SU-DHL-6 (cell line): Measurements from ENCODE around the gene PDLIM7.

Experiments used
- H2AFZ ChIP-seq: fragments of 200-600 bp; sonication (generic); 2 replicates; pipeline ENCODE4 v1.6.1; 2014; ENCODE audit warnings: low read depth, mild to moderate bottlenecking, moderate library complexity, mixed read lengths, antibody characterized with exemption, low read length; ENCODE audit not compliant: severe bottlenecking
- H3F3A ChIP-seq: fragments of 200-600 bp; shearing (Covaris generic); 2 replicates; pipeline ENCODE4 v1.6.0; 2016; ENCODE audit warnings: antibody characterized with exemption, mild to moderate bottlenecking; ENCODE audit not compliant: insufficient read depth
- H3K27ac ChIP-seq: fragments of 200-600 bp; sonication (generic); 2 replicates; pipeline ENCODE4 v1.5.1; 2016; ENCODE audit warnings: low read depth, mild to moderate bottlenecking, low read length, moderate library complexity, mixed read lengths
- H3K27me3 ChIP-seq: fragments of 200-600 bp; sonication (generic), shearing (Covaris generic); 2 replicates; pipeline ENCODE4 v1.6.0; 2014; ENCODE audit warnings: mild to moderate bottlenecking, low read length
- H3K36me3 ChIP-seq: fragments of 200-600 bp; sonication (generic); 2 replicates; pipeline ENCODE4 v1.6.1; 2014; ENCODE audit warnings: mild to moderate bottlenecking, low read length, mixed read lengths
- H3K4me2 ChIP-seq: fragments of 300-600, 200-600 bp; shearing (Covaris generic), sonication (generic); 2 replicates; pipeline ENCODE4 v1.6.0; 2014; ENCODE audit warnings: low read length, low read depth, mild to moderate bottlenecking; ENCODE audit not compliant: poor library complexity, severe bottlenecking
- H3K4me3 ChIP-seq: fragments of 200-600 bp; sonication (generic); 2 replicates; pipeline ENCODE4 v1.5.1; 2014; ENCODE audit warnings: antibody characterized with exemption, low read length, mild to moderate bottlenecking, mixed read lengths; ENCODE audit not compliant: insufficient read depth, poor library complexity, severe bottlenecking
- H3K79me2 ChIP-seq: fragments of 200-600 bp; sonication (generic); 2 replicates; pipeline ENCODE4 v1.6.1; 2014; ENCODE audit warnings: mild to moderate bottlenecking, low read length, moderate library complexity; ENCODE audit not compliant: insufficient read depth
- H3K9ac ChIP-seq: fragments of 200-600 bp; sonication (generic); 2 replicates; pipeline ENCODE4 v1.7.0; 2014; ENCODE audit warnings: mild to moderate bottlenecking, low read length
- H3K9me2 ChIP-seq: fragments of 200-600 bp; sonication (generic); replicated peaks from 2 replicates; pipeline ENCODE4 v1.6.1; 2014; ENCODE audit warnings: low read length; ENCODE audit not compliant: insufficient read depth
- H3K9me3 ChIP-seq: fragments of 200-600 bp; sonication (generic); 2 replicates; pipeline ENCODE4 v1.6.1; 2014; ENCODE audit warnings: low read length, mixed read lengths; ENCODE audit not compliant: insufficient read depth
- H4K20me1 ChIP-seq: fragments of 200-600 bp; sonication (generic); 2 replicates; pipeline ENCODE4 v1.6.1; 2014; ENCODE audit warnings: low read depth, mild to moderate bottlenecking, antibody characterized with exemption, low read length, moderate library complexity, mixed read lengths
- EZH2phosphoT487 ChIP-seq: fragments of 200-600 bp; sonication (generic), shearing (Covaris generic); conservative IDR thresholded peaks from 2 replicates; pipeline ENCODE4 v1.6.1; 2018; ENCODE audit warnings: mild to moderate bottlenecking, antibody characterized with exemption, low read length, moderate library complexity, mixed read lengths
- TF ChIP-seq, protein P1 (sequence below): fragments of 200-600 bp; sonication (generic); IDR thresholded peaks from one replicate; pipeline ENCODE4 v1.5.1; 2017; ENCODE audit warnings: antibody characterized with exemption, mild to moderate bottlenecking, low read length, moderate library complexity; ENCODE audit not compliant: insufficient read depth, poor library complexity, severe bottlenecking

Gene PDLIM7

GRCh38 chr5:177477701-177478477 lies 19.5 kb downstream of the PDLIM7 start:
- Histone ChIP-seq H3K4me3 (no peak overlapping the region), H3F3A (no peaks in the 10 kb centered on the region; the same call in 1 of the 2 replicates), H3K27ac (no peak overlapping the region), H4K20me1 (no peaks in the 10 kb centered on the region), H3K4me2 (no peak overlapping the region), H2AFZ (no peak overlapping the region), H3K36me3 (no peaks in the 10 kb centered on the region), H3K27me3 (no peaks in the 10 kb centered on the region), H3K9me3 (no peaks in the 10 kb centered on the region), H3K9ac (no peak overlapping the region), H3K9me2 (no peaks in the 10 kb centered on the region), H3K79me2 (no peaks in the 10 kb centered on the region)
- TF ChIP-seq, protein P1, sequence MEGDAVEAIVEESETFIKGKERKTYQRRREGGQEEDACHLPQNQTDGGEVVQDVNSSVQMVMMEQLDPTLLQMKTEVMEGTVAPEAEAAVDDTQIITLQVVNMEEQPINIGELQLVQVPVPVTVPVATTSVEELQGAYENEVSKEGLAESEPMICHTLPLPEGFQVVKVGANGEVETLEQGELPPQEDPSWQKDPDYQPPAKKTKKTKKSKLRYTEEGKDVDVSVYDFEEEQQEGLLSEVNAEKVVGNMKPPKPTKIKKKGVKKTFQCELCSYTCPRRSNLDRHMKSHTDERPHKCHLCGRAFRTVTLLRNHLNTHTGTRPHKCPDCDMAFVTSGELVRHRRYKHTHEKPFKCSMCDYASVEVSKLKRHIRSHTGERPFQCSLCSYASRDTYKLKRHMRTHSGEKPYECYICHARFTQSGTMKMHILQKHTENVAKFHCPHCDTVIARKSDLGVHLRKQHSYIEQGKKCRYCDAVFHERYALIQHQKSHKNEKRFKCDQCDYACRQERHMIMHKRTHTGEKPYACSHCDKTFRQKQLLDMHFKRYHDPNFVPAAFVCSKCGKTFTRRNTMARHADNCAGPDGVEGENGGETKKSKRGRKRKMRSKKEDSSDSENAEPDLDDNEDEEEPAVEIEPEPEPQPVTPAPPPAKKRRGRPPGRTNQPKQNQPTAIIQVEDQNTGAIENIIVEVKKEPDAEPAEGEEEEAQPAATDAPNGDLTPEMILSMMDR = no peak
- no peak for TF ChIP-seq EZH2phosphoT487

- Histone ChIP-seq H3K9me2 (no peaks in the 10 kb centered on the region), H3K27ac (no peak overlapping the region), H4K20me1 (no peaks in the 10 kb centered on the region), H3K27me3 (no peaks in the 10 kb centered on the region), H3K4me2 (no peak overlapping the region), H3K36me3 (no peaks in the 10 kb centered on the region), H3K79me2 (peaks cover 9% of the 10 kb centered on the region; the same call in 1 of the 2 replicates), H3K9ac (no peak overlapping the region), H3K4me3 (no peak overlapping the region), H2AFZ (no peak overlapping the region), H3K9me3 (no peaks in the 10 kb centered on the region), H3F3A (no peaks in the 10 kb centered on the region; the same call in 1 of the 2 replicates)
- TF ChIP-seq EZH2phosphoT487 = no peak
- TF ChIP-seq, protein P1 = no peak
Observed at GRCh38 chr5:177476531-177477233, 20.7 kb downstream of the PDLIM7 start.

GRCh38 chr5:177475563-177476427 lies 21.6 kb downstream of the PDLIM7 start:
- Histone ChIP-seq H3K79me2 (peaks cover 9% of the 10 kb centered on the region; the same call in 1 of the 2 replicates), H3K9ac (no peak overlapping the region)

More at GRCh38 chr5:177475563-177476427, 21.6 kb downstream of the PDLIM7 start:
- Histone ChIP-seq H3K27ac (no peak overlapping the region), H4K20me1 (no peaks in the 10 kb centered on the region), H3K9me2 (no peaks in the 10 kb centered on the region), H3K36me3 (no peaks in the 10 kb centered on the region), H3K9me3 (no peaks in the 10 kb centered on the region), H2AFZ (no peak overlapping the region), H3K4me3 (no peak overlapping the region), H3K4me2 (no peak overlapping the region), H3F3A (no peaks in the 10 kb centered on the region; the same call in 1 of the 2 replicates), H3K27me3 (no peaks in the 10 kb centered on the region)
- TF ChIP-seq EZH2phosphoT487 = no peak
- TF ChIP-seq, protein P1 = no peak
